Stomach (tissue), 9 donors: Measurements from ENCODE around the gene TMEM132D. TPM values are rescaled to one million over a fixed set of nuclear protein-coding genes. Genes with fewer than 3 reads are reported as not detected.

Source experiments
- DNase-seq, 2 donors: peaks; one replicate each; pipeline versions ENCODE4 v3.0.0 to v3.0.0-alpha.2; 2013 to 2019
- H3K27ac ChIP-seq, 5 donors: fragments of 200-600 bp in 4 of 5; sonication (generic) in 4 of 5; one replicate each; pipeline ENCODE4 v1.5.1; 2013 to 2019; ENCODE audit warnings: mild to moderate bottlenecking in 1 of 5, moderate library complexity in 1 of 5
- H3K27me3 ChIP-seq, 3 donors: fragments of 200-600 bp; sonication (generic); one replicate each; pipeline ENCODE4 v1.5.1; 2017 to 2019; ENCODE audit warnings: mixed run types in 1 of 3
- H3K36me3 ChIP-seq, 4 donors: fragments of 200-600 bp; sonication (generic); 1 replicate in 3 of 4; 2 replicates in 1 of 4; pipeline ENCODE4 v1.5.1; 2016 to 2019
- H3K4me1 ChIP-seq, 4 donors: fragments of 200-600 bp; sonication (generic); one replicate each; pipeline ENCODE4 v1.5.1; 2016 to 2019
- H3K4me3 ChIP-seq, 4 donors: fragments of 200-600 bp; sonication (generic) in 3 of 4; one replicate each; pipeline ENCODE4 v1.5.1; 2016 to 2019; ENCODE audit warnings: mild to moderate bottlenecking in 1 of 4
- H3K9me3 ChIP-seq, 4 donors: fragments of 200-600 bp; sonication (generic); one replicate each; pipeline ENCODE4 v1.5.1; 2016 to 2019
- EP300 ChIP-seq: sonication (generic); formaldehyde crosslinking; IDR thresholded peaks from one replicate; pipeline ENCODE4 v1.6.1; 2017; ENCODE audit warnings: antibody characterized with exemption
- POLR2A ChIP-seq, 4 donors: fragments of 450-650 bp; IDR thresholded peaks; one replicate each; pipeline ENCODE4 v1.6.1; 2016; ENCODE audit warnings: antibody characterized with exemption in 4 of 4, control low read depth in 2 of 4, mild to moderate bottlenecking in 1 of 4, moderate library complexity in 1 of 4
- POLR2AphosphoS5 ChIP-seq, 3 donors: sonication (generic); formaldehyde crosslinking; IDR thresholded peaks; one replicate each; pipeline ENCODE4 v1.6.1; 2016; ENCODE audit warnings: antibody characterized with exemption in 3 of 3
- WGBS, 5 donors: extraction: QIAGEN DNeasy Blood & Tissue Kit in 3 of 5; methylation state at CpG; one replicate each; pipeline versions ENCODE4 v1.1.5 to v1.1.7; 2013 to 2018; 5-methylcytosine and 5-hydroxymethylcytosine counted together
- intact Hi-C: fragments of 100-400 bp; cut with DNase I; formaldehyde crosslinking; loops from one replicate; pipeline ENCODE4 v1.15.1; 2023; ENCODE audit warnings: low total_unique reads
- polyA plus RNA-seq, 3 donors: library from polyadenylated mRNA; stranded (reverse); fragments of 200-250 nt; gene quantifications; one replicate each; pipeline ENCODE4 v1.2.3, GENCODE V29; 2013
- total RNA-seq, 5 donors: library from RNA; depleted of rRNA; stranded (reverse); fragments of >200 nt; gene quantifications; one replicate each; pipeline versions ENCODE4 v1.1.0 to v1.2.3, GENCODE V29; 2014 to 2016
- TF ChIP-seq, protein P1 (sequence below), 7 experiments: fragments of 450-650 bp in 4 of 7; fragments of 200-600 bp in 3 of 7; sonication (generic) in 3 of 7; IDR thresholded peaks; one replicate each; pipeline ENCODE4 v1.5.1; 2016 to 2019; ENCODE audit warnings: antibody characterized with exemption in 7 of 7, control low read depth in 2 of 7, mild to moderate bottlenecking in 1 of 7
- donor health status: healthy with polysubstance abuse.
- donor health status: Bipolar disorder and iron deficiency.
- donor health status: healthy.

The TMEM132D gene
- total and polyA plus RNA-seq, 8 donors = 0.29 to 0.92 TPM; not detected in 6

- Histone ChIP-seq H3K27ac (no peak overlapping the region), H3K4me1 (no peaks in the 10 kb centered on the region), H3K27me3 (no peaks in the 10 kb centered on the region), H3K9me3 (peaks cover 0 to 8% (median 0%) of the 10 kb centered on the region in 4 donors), H3K4me3 (no peak overlapping the region), H3K36me3 (no peaks in the 10 kb centered on the region)
- DNase-seq = no peak
- intact Hi-C loops = no loop called here
- WGBS, 5 donors = 70 to 81% (median 77%) methylated on average over 6 of the region's 6 CpGs
- TF ChIP-seq POLR2A (IDR thresholded peaks at IDR 0.05) (no peak), POLR2AphosphoS5 (IDR thresholded peaks at IDR 0.05) (no peak), EP300 (no peak)
- TF ChIP-seq, protein P1, sequence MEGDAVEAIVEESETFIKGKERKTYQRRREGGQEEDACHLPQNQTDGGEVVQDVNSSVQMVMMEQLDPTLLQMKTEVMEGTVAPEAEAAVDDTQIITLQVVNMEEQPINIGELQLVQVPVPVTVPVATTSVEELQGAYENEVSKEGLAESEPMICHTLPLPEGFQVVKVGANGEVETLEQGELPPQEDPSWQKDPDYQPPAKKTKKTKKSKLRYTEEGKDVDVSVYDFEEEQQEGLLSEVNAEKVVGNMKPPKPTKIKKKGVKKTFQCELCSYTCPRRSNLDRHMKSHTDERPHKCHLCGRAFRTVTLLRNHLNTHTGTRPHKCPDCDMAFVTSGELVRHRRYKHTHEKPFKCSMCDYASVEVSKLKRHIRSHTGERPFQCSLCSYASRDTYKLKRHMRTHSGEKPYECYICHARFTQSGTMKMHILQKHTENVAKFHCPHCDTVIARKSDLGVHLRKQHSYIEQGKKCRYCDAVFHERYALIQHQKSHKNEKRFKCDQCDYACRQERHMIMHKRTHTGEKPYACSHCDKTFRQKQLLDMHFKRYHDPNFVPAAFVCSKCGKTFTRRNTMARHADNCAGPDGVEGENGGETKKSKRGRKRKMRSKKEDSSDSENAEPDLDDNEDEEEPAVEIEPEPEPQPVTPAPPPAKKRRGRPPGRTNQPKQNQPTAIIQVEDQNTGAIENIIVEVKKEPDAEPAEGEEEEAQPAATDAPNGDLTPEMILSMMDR (IDR thresholded peaks at IDR 0.05) = no peak
Observed at GRCh38 chr12:129226851-129227250, 677.0 kb downstream of the TMEM132D start.

- 50 to 70% (median 53%) methylated on average over 7 of the region's 7 CpGs for WGBS, 5 donors
- no peaks in the 10 kb centered on the region for H3K36me3 ChIP-seq
- no peak overlapping the region for H3K27ac ChIP-seq
- no peak for DNase-seq
- H3K27me3 ChIP-seq = no peaks in the 10 kb centered on the region
- TF ChIP-seq POLR2AphosphoS5 (IDR thresholded peaks at IDR 0.05) = no peak
- TF ChIP-seq POLR2A (IDR thresholded peaks at IDR 0.05) = no peak
- TF ChIP-seq EP300 = no peak
- TF ChIP-seq, protein P1 (IDR thresholded peaks at IDR 0.05) = no peak
- peaks cover 0 to 8% (median 0%) of the 10 kb centered on the region in 4 donors for H3K9me3 ChIP-seq
- intact Hi-C loops = no loop called here
- H3K4me1 ChIP-seq = no peaks in the 10 kb centered on the region
- no peak overlapping the region for H3K4me3 ChIP-seq
Observed at GRCh38 chr12:129226005-129226404, 677.8 kb downstream of the TMEM132D start.

- no peak for DNase-seq
- H3K36me3 ChIP-seq = no peaks in the 10 kb centered on the region
- peaks cover 0 to 35% (median 19%) of the 10 kb centered on the region in 4 donors for H3K9me3 ChIP-seq
- no peaks in the 10 kb centered on the region for H3K4me1 ChIP-seq
- no peak overlapping the region for H3K4me3 ChIP-seq
- intact Hi-C loops = no loop called here
- H3K27ac ChIP-seq = no peak overlapping the region
- no peaks in the 10 kb centered on the region for H3K27me3 ChIP-seq
- 84 to 91% (median 88%) methylated on average over 5 of the region's 5 CpGs for WGBS, 5 donors
- no peak for TF ChIP-seq POLR2AphosphoS5 (IDR thresholded peaks at IDR 0.05)
- TF ChIP-seq EP300 = no peak
- no peak for TF ChIP-seq POLR2A (IDR thresholded peaks at IDR 0.05)
- TF ChIP-seq, protein P1 (IDR thresholded peaks at IDR 0.05) = no peak
Observed at GRCh38 chr12:129215556-129215955, 688.3 kb downstream of the TMEM132D start.

DNA sequence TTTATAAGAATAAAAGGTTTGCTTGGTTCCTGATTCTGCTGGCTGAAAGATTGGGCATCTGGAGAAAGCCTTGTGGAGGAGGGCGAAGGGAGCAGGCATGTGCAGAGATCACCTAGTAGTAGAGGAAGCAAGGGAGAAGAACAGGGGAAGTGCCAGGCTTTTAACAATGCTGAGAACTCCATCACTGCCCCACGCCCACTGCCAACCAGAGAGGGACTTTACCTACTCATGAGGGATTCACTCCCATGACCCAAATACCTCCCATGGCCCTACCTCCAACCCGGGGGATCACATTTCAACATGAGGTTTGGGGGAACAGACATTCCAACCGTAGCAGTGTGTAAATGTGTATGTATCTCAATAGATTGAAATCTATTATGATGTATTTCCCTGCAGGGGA lies 690.3 kb downstream of the TMEM132D start:
- peaks cover 0 to 21% (median 6%) of the 10 kb centered on the region in 4 donors for H3K9me3 ChIP-seq
- H3K4me1 ChIP-seq = no peaks in the 10 kb centered on the region
- H3K36me3 ChIP-seq = no peaks in the 10 kb centered on the region
- no peaks in the 10 kb centered on the region for H3K27me3 ChIP-seq
- 74 to 93% (median 78%) methylated on average over 4 of the region's 4 CpGs for WGBS, 5 donors
- H3K27ac ChIP-seq = no peak overlapping the region
- intact Hi-C loops = no loop called here
- TF ChIP-seq POLR2A (IDR thresholded peaks at IDR 0.05) = no peak
- no peak overlapping the region for H3K4me3 ChIP-seq
- no peak for DNase-seq

GRCh38 chr12:129211862-129212630 lies 691.8 kb downstream of the TMEM132D start:
- Histone ChIP-seq H3K4me3 (no peak overlapping the region), H3K36me3 (no peaks in the 10 kb centered on the region), H3K9me3 (peaks cover 0 to 16% (median 0%) of the 10 kb centered on the region in 4 donors), H3K4me1 (no peaks in the 10 kb centered on the region), H3K27ac (no peak overlapping the region), H3K27me3 (no peaks in the 10 kb centered on the region)
- no peak for TF ChIP-seq POLR2AphosphoS5 (IDR thresholded peaks at IDR 0.05)
- TF ChIP-seq EP300 = no peak
- TF ChIP-seq POLR2A (IDR thresholded peaks at IDR 0.05) = no peak
- TF ChIP-seq, protein P1 (IDR thresholded peaks at IDR 0.05) = no peak
- intact Hi-C loops = no loop called here
- DNase-seq = no peak
- WGBS, 5 donors = 34 to 54% (median 40%) methylated on average over 11 of the region's 11 CpGs
